Measurements from ENCODE around the gene FARP1.

- TF ChIP-seq YY1 (IDR thresholded peaks at IDR 0.05; ENCODE audit: low read depth): no peak
- TF ChIP-seq CTCF (IDR thresholded peaks at IDR 0.05): no peak
- TF ChIP-seq GABPA (IDR thresholded peaks at IDR 0.05; ENCODE audit: low read depth): no peak
- TF ChIP-seq EP300 (IDR thresholded peaks at IDR 0.05; ENCODE audit: borderline replicate concordance in 1 of 2, low read depth in 1 of 2, low read length in 1 of 2): no peak
- no peak for TF ChIP-seq MXI1 (IDR thresholded peaks at IDR 0.05; ENCODE audit: low read depth, low read length)
- no peak for TF ChIP-seq EZH2phosphoT487 (IDR thresholded peaks at IDR 0.05; ENCODE audit: borderline replicate concordance, low read depth)
- TF ChIP-seq TEAD4 (IDR thresholded peaks at IDR 0.05; ENCODE audit: borderline replicate concordance, insufficient read depth): no peak
- no peak for TF ChIP-seq USF2 (IDR thresholded peaks at IDR 0.05; ENCODE audit: borderline replicate concordance, low read depth, low read length)
- no peak for TF ChIP-seq PBX3 (IDR thresholded peaks at IDR 0.05)
- TF ChIP-seq POLR2AphosphoS5 (IDR thresholded peaks at IDR 0.05; ENCODE audit: low read depth, low read length): no peak
Observed at GRCh38 chr13:98435376-98435775, 292.5 kb downstream of the FARP1 start.
